Measurements from ENCODE around the gene MLXIP. TPM values are rescaled to one million over a fixed set of nuclear protein-coding genes. Genes with fewer than 3 reads are reported as not detected.

Gene MLXIP
- total and polyA plus RNA-seq, 2 of the 8 experiments (the other 6 are each of a cell fraction or from before 2014, with no cell fraction given) = 5.5 to 40.5 TPM

DNA sequence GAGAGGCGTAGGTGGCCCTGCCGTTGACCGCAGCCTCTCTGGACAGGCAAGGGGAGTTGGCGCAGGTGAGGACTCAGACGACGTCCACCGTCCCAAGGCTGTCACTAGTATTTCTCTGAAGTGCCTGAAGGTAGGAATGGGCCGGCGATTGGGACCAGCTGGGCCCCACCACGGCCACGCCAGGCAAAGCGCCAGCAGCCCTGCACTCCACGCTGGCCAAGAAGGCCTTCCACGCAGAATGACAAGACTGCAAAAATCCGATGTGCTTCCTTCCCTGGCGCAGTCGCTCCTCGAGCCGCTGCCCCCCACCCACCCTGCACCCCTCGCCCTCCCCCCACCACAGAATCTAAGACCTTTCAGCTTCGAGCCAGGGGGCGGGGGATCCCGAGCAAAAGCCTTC is 17.3 kb upstream of the MLXIP start:
- no peak overlapping the region for H4K5ac ChIP-seq (ENCODE audit: insufficient read length, low read depth, low read length)
- H3K23ac ChIP-seq (ENCODE audit: insufficient read length) = no peak overlapping the region
- no peak overlapping the region for H3K14ac ChIP-seq (ENCODE audit: insufficient read length)
- no peaks in the 10 kb centered on the region for H3K9me3 ChIP-seq (ENCODE audit: insufficient read depth in 2 of 2, low read depth in 1 of 2, low read length in 1 of 2)
- no peak overlapping the region for H3K4ac ChIP-seq (replicated peaks; ENCODE audit: insufficient read length, low read depth, low read length)
- H3K9ac ChIP-seq (replicated peaks in 1 of 4; ENCODE audit: extremely low read depth in 1 of 4, low read depth in 3 of 4, low read length in 3 of 4) = no peak overlapping the region
- H2AK5ac ChIP-seq (ENCODE audit: low read depth, low read length) = no peak overlapping the region
- no peak overlapping the region for H2BK5ac ChIP-seq (ENCODE audit: low read depth, low read length)
- H3K79me2 ChIP-seq (ENCODE audit: control insufficient read depth in 1 of 2, insufficient read depth in 2 of 2, low read length in 2 of 2) = no peaks in the 10 kb centered on the region
- H3K36me3 ChIP-seq (ENCODE audit: control insufficient read depth in 2 of 4, insufficient read depth in 4 of 4, low read length in 3 of 4) = peaks cover 2 to 20% (median 12%) of the 10 kb centered on the region in 4 experiments; a peak in 6 of 8 replicates
- no peak for FAIRE-seq
- H3K23me2 ChIP-seq (ENCODE audit: low read depth, low read length) = no peaks in the 10 kb centered on the region
- 94% methylated on average over 21 of the region's 23 CpGs; no CpG with 5 or more reads in 1 of the 2 experiments for WGBS, 2 experiments (ENCODE audit: extremely low coverage in 1 of 2, insufficient coverage in 1 of 2, insufficient read length in 1 of 2, insufficient replicate concordance in 2 of 2, low coverage in 1 of 2, low lambda C conversion rate in 2 of 2, missing lambda C conversion rate in 1 of 2)
- no peak overlapping the region for H4K91ac ChIP-seq (replicated peaks; ENCODE audit: insufficient read length, low read length)
- H3K4me2 ChIP-seq (ENCODE audit: insufficient read depth in 1 of 2, low read depth in 2 of 2, low read length in 2 of 2) = no peak overlapping the region
- H3K27me3 ChIP-seq (replicated peaks in 1 of 4; ENCODE audit: control insufficient read depth in 3 of 4, extremely low read depth in 1 of 4, insufficient read depth in 3 of 4, low read length in 3 of 4) = no peaks in the 10 kb centered on the region
- H2BK12ac ChIP-seq (ENCODE audit: low read depth, low read length) = no peak overlapping the region
- H3K27ac ChIP-seq (ENCODE audit: low read depth, low read length) = no peak overlapping the region
- no peak overlapping the region for H3K18ac ChIP-seq (ENCODE audit: extremely low read depth, low read length)
- peaks cover 0 to 21% (median 10%) of the 10 kb centered on the region in 4 experiments; a peak in 6 of 7 replicates for H3K4me1 ChIP-seq (replicated peaks in 1 of 4; ENCODE audit: control insufficient read depth in 3 of 4, insufficient read depth in 4 of 4, low read length in 3 of 4)
- H3K56ac ChIP-seq (replicated peaks; ENCODE audit: insufficient read length, low read depth, low read length) = no peak overlapping the region
- H2BK120ac ChIP-seq (replicated peaks; ENCODE audit: low read depth, low read length) = no peak overlapping the region
- H3K79me1 ChIP-seq (ENCODE audit: low read depth, low read length) = 0 out of 2 replicates have a peak, but pooled peaks cover 2% of the 10 kb centered on the region
- no peak for DNase-seq (ENCODE audit: low read depth in 1 of 2, low spot score in 2 of 2)
- no peak overlapping the region for H2BK20ac ChIP-seq (ENCODE audit: low read length)
- ChIA-PET CTCF (ENCODE audit: partially characterized antibody) (interaction anchor here (3.0 to 20.6 kb wide), 2 partner anchors 10 to 63 kb away, joined by 19 to 379 read pairs; no protein-coding TSS in a partner anchor), POLR2A (ENCODE audit: partially characterized antibody) (no interaction called here)
- no peak overlapping the region for H3K4me3 ChIP-seq (ENCODE audit: extremely low read depth in 1 of 4, insufficient read depth in 2 of 4, low read depth in 3 of 4, low read length in 4 of 4)
- H4K8ac ChIP-seq (ENCODE audit: extremely low read depth, insufficient read depth, low read length) = no peak overlapping the region
- H2BK15ac ChIP-seq (ENCODE audit: low read length) = no peak overlapping the region
- H4K20me1 ChIP-seq (replicated peaks in 1 of 2; ENCODE audit: control insufficient read depth in 1 of 2, insufficient read depth in 2 of 2, low read length in 2 of 2) = peaks cover 2 to 3% of the 10 kb centered on the region in 2 experiments
- H2AFZ ChIP-seq (ENCODE audit: low read length) = no peak overlapping the region
- no peak for TF ChIP-seq NANOG (IDR thresholded peaks at IDR 0.05; ENCODE audit: insufficient read depth, low read depth, low read length, poor library complexity, severe bottlenecking)
- TF ChIP-seq RNF2 (IDR thresholded peaks at IDR 0.05; ENCODE audit: borderline replicate concordance, low read depth, low read length, missing control alignments, poor library complexity, severe bottlenecking) = no peak
- no peak for TF ChIP-seq BCL11A (IDR thresholded peaks at IDR 0.05; ENCODE audit: low read depth in 2 of 2, low read length in 2 of 2)
